ENCODE results near the gene RERE. TPM values are rescaled to one million over a fixed set of nuclear protein-coding genes. Genes with fewer than 3 reads are reported as not detected.

RERE gene
- total RNA-seq, 1 donor from 2014 or later = 88.5 TPM

- Histone ChIP-seq H3K27me3 (ENCODE audit: low read depth) (no peaks in the 10 kb centered on the region), H3K4me3 (no peak overlapping the region), H3K27ac (no peak overlapping the region), H3K4me1 (peaks cover 7% of the 10 kb centered on the region), H3K9me3 (no peaks in the 10 kb centered on the region), H3K36me3 (peaks cover 22% of the 10 kb centered on the region)
- DNase-seq (no peak), ATAC-seq (no peak)
- intact Hi-C loops (cut with DNase I) = no loop called here
- TF ChIP-seq, protein P1, sequence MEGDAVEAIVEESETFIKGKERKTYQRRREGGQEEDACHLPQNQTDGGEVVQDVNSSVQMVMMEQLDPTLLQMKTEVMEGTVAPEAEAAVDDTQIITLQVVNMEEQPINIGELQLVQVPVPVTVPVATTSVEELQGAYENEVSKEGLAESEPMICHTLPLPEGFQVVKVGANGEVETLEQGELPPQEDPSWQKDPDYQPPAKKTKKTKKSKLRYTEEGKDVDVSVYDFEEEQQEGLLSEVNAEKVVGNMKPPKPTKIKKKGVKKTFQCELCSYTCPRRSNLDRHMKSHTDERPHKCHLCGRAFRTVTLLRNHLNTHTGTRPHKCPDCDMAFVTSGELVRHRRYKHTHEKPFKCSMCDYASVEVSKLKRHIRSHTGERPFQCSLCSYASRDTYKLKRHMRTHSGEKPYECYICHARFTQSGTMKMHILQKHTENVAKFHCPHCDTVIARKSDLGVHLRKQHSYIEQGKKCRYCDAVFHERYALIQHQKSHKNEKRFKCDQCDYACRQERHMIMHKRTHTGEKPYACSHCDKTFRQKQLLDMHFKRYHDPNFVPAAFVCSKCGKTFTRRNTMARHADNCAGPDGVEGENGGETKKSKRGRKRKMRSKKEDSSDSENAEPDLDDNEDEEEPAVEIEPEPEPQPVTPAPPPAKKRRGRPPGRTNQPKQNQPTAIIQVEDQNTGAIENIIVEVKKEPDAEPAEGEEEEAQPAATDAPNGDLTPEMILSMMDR (IDR thresholded peaks at IDR 0.05) = no peak
Observed at GRCh38 chr1:8349473-8349865, 468.0 kb downstream of the RERE start.

- intact Hi-C loops (cut with DNase I) = no loop called here
- Histone ChIP-seq H3K36me3 (peaks cover 17% of the 10 kb centered on the region), H3K4me1 (peaks cover 10% of the 10 kb centered on the region), H3K27me3 (ENCODE audit: low read depth) (no peaks in the 10 kb centered on the region), H3K27ac (no peak overlapping the region), H3K9me3 (no peaks in the 10 kb centered on the region), H3K4me3 (no peak overlapping the region)
- peak; percentile 82 for DNase-seq
- TF ChIP-seq, protein P1 (IDR thresholded peaks at IDR 0.05) = peak; percentile 83
- peak; percentile 77 to 80 for ATAC-seq
Observed at GRCh38 chr1:8348777-8349472, 468.5 kb downstream of the RERE start.

DNA sequence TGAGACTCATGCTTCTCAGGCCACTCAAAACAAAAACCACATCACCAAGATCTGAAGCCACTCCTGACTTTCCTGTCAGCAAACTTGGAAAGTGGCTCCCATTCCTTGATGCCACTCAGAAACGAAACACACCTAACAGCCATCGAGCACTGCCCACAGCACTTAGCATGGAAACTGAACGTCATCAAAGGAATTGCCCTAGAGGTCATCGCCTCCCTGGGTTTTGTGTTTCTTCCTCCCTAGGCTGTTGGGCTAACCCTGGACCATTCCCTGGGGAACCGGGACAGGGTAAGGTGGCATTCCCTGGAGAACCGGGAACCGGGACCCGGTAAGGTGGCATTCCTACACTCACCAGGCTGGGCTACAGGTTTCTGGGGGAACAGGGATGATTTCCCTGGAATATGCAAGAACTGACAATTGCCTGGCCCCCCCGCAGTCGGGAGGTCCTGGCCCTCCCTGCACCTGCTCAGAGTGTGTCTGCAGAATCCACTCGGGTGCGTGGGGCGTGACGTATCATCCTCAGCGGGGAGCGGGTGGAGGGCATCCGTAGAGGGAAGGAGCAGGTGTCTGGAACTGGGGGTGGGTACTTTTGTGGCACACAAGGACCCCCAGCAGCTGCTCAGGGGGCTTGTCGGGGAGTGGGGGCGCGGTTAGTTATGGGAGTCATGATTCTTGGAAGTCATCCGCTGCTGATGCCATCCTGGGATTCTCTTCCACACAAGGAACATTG, 469.2 kb downstream of the RERE start:
- H3K27ac ChIP-seq = no peak overlapping the region
- no peaks in the 10 kb centered on the region for H3K27me3 ChIP-seq (ENCODE audit: low read depth)
- intact Hi-C loops (cut with DNase I) = no loop called here
- H3K9me3 ChIP-seq = no peaks in the 10 kb centered on the region
- peaks cover 10% of the 10 kb centered on the region for H3K36me3 ChIP-seq
- no peak overlapping the region for H3K4me3 ChIP-seq
- no peak for DNase-seq
- H3K4me1 ChIP-seq = peaks cover 15% of the 10 kb centered on the region
- no peak for ATAC-seq
- TF ChIP-seq, protein P1 (IDR thresholded peaks at IDR 0.05) = no peak

- ATAC-seq (peak in 1 of 2 donors; percentile 8), DNase-seq (no peak)
- intact Hi-C loops (cut with DNase I) = no loop called here
- no peak overlapping the region for H3K4me3 ChIP-seq
- TF ChIP-seq, protein P1 (IDR thresholded peaks at IDR 0.05) = no peak
- H3K4me1 ChIP-seq = peaks cover 15% of the 10 kb centered on the region
- no peaks in the 10 kb centered on the region for H3K27me3 ChIP-seq (ENCODE audit: low read depth)
- H3K27ac ChIP-seq = no peak overlapping the region
- no peaks in the 10 kb centered on the region for H3K9me3 ChIP-seq
- H3K36me3 ChIP-seq = peaks cover 4% of the 10 kb centered on the region
Observed at GRCh38 chr1:8347635-8348034, 469.8 kb downstream of the RERE start.

DNA sequence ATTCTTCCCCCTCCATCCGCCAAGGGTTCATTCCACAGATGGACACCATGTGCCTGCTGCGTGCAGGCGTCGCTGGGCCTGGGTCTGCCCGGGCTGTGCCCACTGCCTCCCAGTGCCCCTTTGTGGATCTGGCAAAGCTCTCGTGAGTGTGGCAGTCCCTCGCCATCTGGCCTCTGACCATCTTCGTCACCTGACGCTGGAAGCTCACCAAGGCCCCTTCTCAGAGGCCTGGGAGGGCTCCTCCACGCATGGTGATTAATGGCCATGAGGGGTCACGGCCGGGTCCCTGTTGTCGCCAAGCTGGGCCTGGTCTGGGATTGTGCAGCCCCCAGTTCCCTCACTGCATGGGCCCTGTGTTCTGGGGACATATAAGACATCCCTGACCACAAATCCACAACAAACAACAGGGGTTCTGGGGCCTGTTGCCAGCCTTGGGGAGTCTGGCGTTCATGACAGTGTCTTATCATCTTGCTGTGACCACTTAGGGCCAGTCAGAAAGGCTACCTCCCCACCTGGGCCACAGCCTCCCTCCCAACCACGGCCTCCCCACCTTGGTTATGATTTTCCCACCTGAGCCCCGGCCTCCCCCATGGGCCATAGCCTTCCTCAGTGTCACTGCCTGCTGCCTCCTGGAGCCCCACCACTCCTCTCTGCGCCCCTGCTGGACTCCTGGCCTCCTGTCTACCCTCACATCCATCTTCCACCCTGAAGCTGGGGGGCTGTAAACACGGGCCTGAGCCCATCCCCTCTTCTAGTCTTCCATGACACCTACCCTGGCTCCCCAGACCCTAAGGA, 471.6 kb downstream of the RERE start:
- Histone ChIP-seq H3K4me1 (peaks cover 15% of the 10 kb centered on the region), H3K27ac (no peak overlapping the region), H3K27me3 (ENCODE audit: low read depth) (no peaks in the 10 kb centered on the region), H3K9me3 (no peaks in the 10 kb centered on the region), H3K4me3 (no peak overlapping the region), H3K36me3 (no peaks in the 10 kb centered on the region)
- intact Hi-C loops (cut with DNase I) = no loop called here
- TF ChIP-seq, protein P1 (IDR thresholded peaks at IDR 0.05) = no peak
- DNase-seq = no peak
- no peak for ATAC-seq

All from lower lobe of right lung (tissue), 2 donors.